Measurements from ENCODE around the gene BHLHA15. TPM values are rescaled to one million over a fixed set of nuclear protein-coding genes. Genes with fewer than 3 reads are reported as not detected.

BHLHA15 gene
- total RNA-seq, 1 experiment from 2014 or later = 5.2 TPM

DNA sequence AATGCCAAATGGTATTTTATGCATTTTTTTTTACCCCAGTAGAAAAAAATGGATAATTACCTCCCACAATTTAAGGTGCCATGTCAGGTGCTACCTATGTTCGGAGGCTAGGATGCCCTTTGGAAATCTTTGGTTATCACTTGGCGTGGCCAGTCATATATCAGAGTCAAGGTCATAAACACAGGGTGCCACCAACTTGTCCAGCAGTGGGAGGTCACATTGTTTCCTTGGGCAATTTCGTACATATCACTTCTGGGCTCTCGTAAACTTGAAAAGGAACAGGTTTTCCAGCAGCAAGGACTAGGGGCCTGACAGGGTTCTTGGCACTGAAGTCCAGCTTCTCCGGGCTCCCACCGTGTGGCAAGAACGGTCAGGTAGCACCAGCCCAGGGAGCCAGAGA is 48.0 kb upstream of the BHLHA15 start:
- ATAC-seq (no peak), DNase-seq (ENCODE audit: low read depth, low spot score) (no peak)
- Histone ChIP-seq H3K79me2 (ENCODE audit: insufficient read depth, low read length) (no peaks in the 10 kb centered on the region), H3K27me3 (ENCODE audit: insufficient read depth, low read length) (no peaks in the 10 kb centered on the region), H3K4me3 (replicated peaks in 1 of 2; ENCODE audit: low read depth in 1 of 2, low read length in 2 of 2) (no peak overlapping the region), H2AFZ (ENCODE audit: low read depth, low read length, poor library complexity, severe bottlenecking) (no peak overlapping the region), H3K27ac (ENCODE audit: low read depth, low read length) (no peak overlapping the region), H3K4me2 (ENCODE audit: low read length) (no peak overlapping the region), H3K9me3 (ENCODE audit: control insufficient read depth in 1 of 2, insufficient read depth in 1 of 2, low read depth in 1 of 2, low read length in 2 of 2) (no peaks in the 10 kb centered on the region), H3K9ac (ENCODE audit: low read length) (no peak overlapping the region), H4K20me1 (ENCODE audit: insufficient read depth) (no peaks in the 10 kb centered on the region), H3K4me1 (ENCODE audit: control insufficient read depth in 1 of 2, insufficient read depth in 2 of 2, low read length in 2 of 2) (no peaks in the 10 kb centered on the region), H3K9me2 (ENCODE audit: insufficient read depth) (no peaks in the 10 kb centered on the region), H3K36me3 (ENCODE audit: control insufficient read depth in 1 of 2, insufficient read depth in 2 of 2, low read length in 2 of 2) (no peaks in the 10 kb centered on the region)
- no TSS peak for BruUV-seq (replicated peaks)
- intact Hi-C loops (cut with micrococcal nuclease) = loop anchor here (10.0 kb wide), 1 partner anchor 1058 kb away; no protein-coding TSS in a partner anchor
- CTCF ChIA-PET = interaction anchor here (1.9 kb wide), 1 partner anchor 142 kb away, joined by 7 read pairs; no protein-coding TSS in a partner anchor
- RAD21 ChIA-PET (ENCODE audit: low non-redundant PET in 1 of 2, low total read pairs in 2 of 2, uncharacterized antibody in 2 of 2, unreplicated experiment in 2 of 2) = no interaction called here
- TF ChIP-seq CBX3 (IDR thresholded peaks at IDR 0.05; ENCODE audit: low read depth) = no peak
- no peak for TF ChIP-seq ELF1 (IDR thresholded peaks at IDR 0.05; ENCODE audit: borderline replicate concordance, low read depth)
- no peak for TF ChIP-seq RAD21 (IDR thresholded peaks at IDR 0.05; ENCODE audit: low read depth)
- TF ChIP-seq, protein P1, sequence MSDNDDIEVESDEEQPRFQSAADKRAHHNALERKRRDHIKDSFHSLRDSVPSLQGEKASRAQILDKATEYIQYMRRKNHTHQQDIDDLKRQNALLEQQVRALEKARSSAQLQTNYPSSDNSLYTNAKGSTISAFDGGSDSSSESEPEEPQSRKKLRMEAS (IDR thresholded peaks at IDR 0.05) = no peak
- no peak for TF ChIP-seq FOSL1 (IDR thresholded peaks at IDR 0.05; ENCODE audit: low read depth)
- TF ChIP-seq SIN3A (IDR thresholded peaks at IDR 0.05; ENCODE audit: low read depth) = no peak
- TF ChIP-seq CEBPB (IDR thresholded peaks at IDR 0.05; ENCODE audit: low read depth) = no peak
- POLR2A ChIA-PET = no interaction called here

DNA sequence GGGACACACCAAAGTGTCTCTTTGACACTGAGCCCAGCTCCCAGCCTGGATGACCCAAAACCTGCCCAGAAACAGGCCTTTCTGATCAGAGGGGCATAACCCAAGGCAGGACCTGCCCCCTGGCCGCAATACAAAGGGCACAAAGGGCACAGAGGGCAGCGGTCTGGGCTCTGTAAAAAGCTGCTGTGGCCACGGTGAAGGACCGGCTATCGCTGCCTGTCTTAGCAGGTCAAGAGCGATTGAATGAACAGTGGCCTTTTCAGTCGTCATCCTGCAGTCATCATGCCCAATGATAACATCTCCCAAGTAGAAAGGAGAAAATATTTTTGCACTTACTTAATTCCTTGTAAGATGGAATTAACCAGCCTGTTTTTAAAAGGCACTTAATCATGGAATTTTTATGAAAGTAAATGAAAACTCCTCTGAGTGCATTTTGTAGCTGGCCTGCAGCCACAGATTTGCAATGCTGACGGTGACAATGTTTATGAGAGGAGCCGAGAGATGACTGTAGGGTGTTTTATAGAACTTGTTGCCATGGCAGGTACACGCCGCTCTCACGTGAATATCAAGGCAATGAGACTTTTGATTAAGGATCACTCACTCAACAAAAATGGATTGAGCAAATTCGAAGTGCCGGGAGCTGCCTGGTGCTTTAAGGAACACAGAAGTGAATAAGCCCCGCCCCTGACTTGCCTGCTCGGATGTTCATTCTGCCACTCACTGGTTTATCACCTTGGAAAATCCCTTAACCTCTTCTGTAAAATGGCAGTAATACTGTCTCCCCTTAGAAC is 47.3 kb upstream of the BHLHA15 start:
- Histone ChIP-seq H4K20me1 (ENCODE audit: insufficient read depth) (no peaks in the 10 kb centered on the region), H3K9me2 (ENCODE audit: insufficient read depth) (no peaks in the 10 kb centered on the region), H3K9ac (ENCODE audit: low read length) (no peak overlapping the region), H3K36me3 (ENCODE audit: control insufficient read depth in 1 of 2, insufficient read depth in 2 of 2, low read length in 2 of 2) (no peaks in the 10 kb centered on the region), H3K4me3 (replicated peaks in 1 of 2; ENCODE audit: low read depth in 1 of 2, low read length in 2 of 2) (no peak overlapping the region), H3K27ac (ENCODE audit: low read depth, low read length) (no peak overlapping the region), H3K9me3 (ENCODE audit: control insufficient read depth in 1 of 2, insufficient read depth in 1 of 2, low read depth in 1 of 2, low read length in 2 of 2) (no peaks in the 10 kb centered on the region), H2AFZ (ENCODE audit: low read depth, low read length, poor library complexity, severe bottlenecking) (no peak overlapping the region), H3K4me2 (ENCODE audit: low read length) (no peak overlapping the region), H3K27me3 (ENCODE audit: insufficient read depth, low read length) (no peaks in the 10 kb centered on the region), H3K4me1 (ENCODE audit: control insufficient read depth in 1 of 2, insufficient read depth in 2 of 2, low read length in 2 of 2) (peaks cover 0 to 2% of the 10 kb centered on the region in 2 experiments; a peak in 1 of 4 replicates), H3K79me2 (ENCODE audit: insufficient read depth, low read length) (no peaks in the 10 kb centered on the region)
- ChIA-PET RAD21 (ENCODE audit: low non-redundant PET in 1 of 2, low total read pairs in 2 of 2, uncharacterized antibody in 2 of 2, unreplicated experiment in 2 of 2) (interaction anchor here (2.6 to 2.8 kb wide), 2 partner anchors 142 kb away, joined by 14 read pairs; no protein-coding TSS in a partner anchor), POLR2A (no interaction called here), CTCF (interaction anchor here (7.0 kb wide), 1 partner anchor 141 kb away, joined by 221 read pairs; no protein-coding TSS in a partner anchor)
- TF ChIP-seq FOSL1 (IDR thresholded peaks at IDR 0.05; ENCODE audit: low read depth) (no peak), CBX3 (IDR thresholded peaks at IDR 0.05; ENCODE audit: low read depth) (no peak)
- TF ChIP-seq, protein P2, sequence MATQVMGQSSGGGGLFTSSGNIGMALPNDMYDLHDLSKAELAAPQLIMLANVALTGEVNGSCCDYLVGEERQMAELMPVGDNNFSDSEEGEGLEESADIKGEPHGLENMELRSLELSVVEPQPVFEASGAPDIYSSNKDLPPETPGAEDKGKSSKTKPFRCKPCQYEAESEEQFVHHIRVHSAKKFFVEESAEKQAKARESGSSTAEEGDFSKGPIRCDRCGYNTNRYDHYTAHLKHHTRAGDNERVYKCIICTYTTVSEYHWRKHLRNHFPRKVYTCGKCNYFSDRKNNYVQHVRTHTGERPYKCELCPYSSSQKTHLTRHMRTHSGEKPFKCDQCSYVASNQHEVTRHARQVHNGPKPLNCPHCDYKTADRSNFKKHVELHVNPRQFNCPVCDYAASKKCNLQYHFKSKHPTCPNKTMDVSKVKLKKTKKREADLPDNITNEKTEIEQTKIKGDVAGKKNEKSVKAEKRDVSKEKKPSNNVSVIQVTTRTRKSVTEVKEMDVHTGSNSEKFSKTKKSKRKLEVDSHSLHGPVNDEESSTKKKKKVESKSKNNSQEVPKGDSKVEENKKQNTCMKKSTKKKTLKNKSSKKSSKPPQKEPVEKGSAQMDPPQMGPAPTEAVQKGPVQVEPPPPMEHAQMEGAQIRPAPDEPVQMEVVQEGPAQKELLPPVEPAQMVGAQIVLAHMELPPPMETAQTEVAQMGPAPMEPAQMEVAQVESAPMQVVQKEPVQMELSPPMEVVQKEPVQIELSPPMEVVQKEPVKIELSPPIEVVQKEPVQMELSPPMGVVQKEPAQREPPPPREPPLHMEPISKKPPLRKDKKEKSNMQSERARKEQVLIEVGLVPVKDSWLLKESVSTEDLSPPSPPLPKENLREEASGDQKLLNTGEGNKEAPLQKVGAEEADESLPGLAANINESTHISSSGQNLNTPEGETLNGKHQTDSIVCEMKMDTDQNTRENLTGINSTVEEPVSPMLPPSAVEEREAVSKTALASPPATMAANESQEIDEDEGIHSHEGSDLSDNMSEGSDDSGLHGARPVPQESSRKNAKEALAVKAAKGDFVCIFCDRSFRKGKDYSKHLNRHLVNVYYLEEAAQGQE (IDR thresholded peaks at IDR 0.05; ENCODE audit: low read depth) = no peak
- TF ChIP-seq, protein P3, sequence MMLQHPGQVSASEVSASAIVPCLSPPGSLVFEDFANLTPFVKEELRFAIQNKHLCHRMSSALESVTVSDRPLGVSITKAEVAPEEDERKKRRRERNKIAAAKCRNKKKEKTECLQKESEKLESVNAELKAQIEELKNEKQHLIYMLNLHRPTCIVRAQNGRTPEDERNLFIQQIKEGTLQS (IDR thresholded peaks at IDR 0.05) = no peak
- TF ChIP-seq, protein P1 (IDR thresholded peaks at IDR 0.05) = no peak
- TF ChIP-seq, protein P4, sequence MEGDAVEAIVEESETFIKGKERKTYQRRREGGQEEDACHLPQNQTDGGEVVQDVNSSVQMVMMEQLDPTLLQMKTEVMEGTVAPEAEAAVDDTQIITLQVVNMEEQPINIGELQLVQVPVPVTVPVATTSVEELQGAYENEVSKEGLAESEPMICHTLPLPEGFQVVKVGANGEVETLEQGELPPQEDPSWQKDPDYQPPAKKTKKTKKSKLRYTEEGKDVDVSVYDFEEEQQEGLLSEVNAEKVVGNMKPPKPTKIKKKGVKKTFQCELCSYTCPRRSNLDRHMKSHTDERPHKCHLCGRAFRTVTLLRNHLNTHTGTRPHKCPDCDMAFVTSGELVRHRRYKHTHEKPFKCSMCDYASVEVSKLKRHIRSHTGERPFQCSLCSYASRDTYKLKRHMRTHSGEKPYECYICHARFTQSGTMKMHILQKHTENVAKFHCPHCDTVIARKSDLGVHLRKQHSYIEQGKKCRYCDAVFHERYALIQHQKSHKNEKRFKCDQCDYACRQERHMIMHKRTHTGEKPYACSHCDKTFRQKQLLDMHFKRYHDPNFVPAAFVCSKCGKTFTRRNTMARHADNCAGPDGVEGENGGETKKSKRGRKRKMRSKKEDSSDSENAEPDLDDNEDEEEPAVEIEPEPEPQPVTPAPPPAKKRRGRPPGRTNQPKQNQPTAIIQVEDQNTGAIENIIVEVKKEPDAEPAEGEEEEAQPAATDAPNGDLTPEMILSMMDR (IDR thresholded peaks at IDR 0.05 in 2 of 3, conservative IDR thresholded peaks at IDR 0.05 in 1 of 3; ENCODE audit: borderline replicate concordance in 1 of 3, insufficient read depth in 1 of 3, low read depth in 2 of 3, low read length in 2 of 3) = no peak
- intact Hi-C loops (cut with micrococcal nuclease) = loop anchor here (10.0 kb wide), 1 partner anchor 1059 kb away; no protein-coding TSS in a partner anchor
- no TSS peak for BruUV-seq (replicated peaks)
- no peak for ATAC-seq
- no peak for DNase-seq (ENCODE audit: low read depth, low spot score)
